ENCODE data around the gene PAK2.
"Not testable (repeated sequence)": the region's sequence is repeated elsewhere in the genome, so short reads cannot be mapped to it uniquely, and the experiment has no call there.

Gene PAK2

GRCh38 chr3:196707566-196707965 lies 32.1 kb upstream of the PAK2 start:
- Histone ChIP-seq H3K9ac (ENCODE audit: low read depth, low read length) (no peak overlapping the region), H3K27me3 (ENCODE audit: control insufficient read depth, insufficient read depth, low read length) (no peaks in the 10 kb centered on the region), H3K4me2 (ENCODE audit: low read length) (no peak overlapping the region), H3K36me3 (ENCODE audit: insufficient read depth, low read length) (no peaks in the 10 kb centered on the region), H3K4me3 (ENCODE audit: low read length) (no peak overlapping the region), H3K4me1 (ENCODE audit: control insufficient read depth, insufficient read depth, low read length) (peaks cover 6% of the 10 kb centered on the region), H3K9me3 (replicated peaks; ENCODE audit: low read length) (no peaks in the 10 kb centered on the region)

- no peak overlapping the region for H3K4me2 ChIP-seq (ENCODE audit: low read length)
- H3K9ac ChIP-seq (ENCODE audit: low read depth, low read length), result no peak overlapping the region
- H3K9me3 ChIP-seq (replicated peaks; ENCODE audit: low read length), result no peaks in the 10 kb centered on the region
- no peak overlapping the region for H3K4me3 ChIP-seq (ENCODE audit: low read length)
- H3K4me1 ChIP-seq (ENCODE audit: control insufficient read depth, insufficient read depth, low read length), result peaks cover 12% of the 10 kb centered on the region
- no peaks in the 10 kb centered on the region for H3K27me3 ChIP-seq (ENCODE audit: control insufficient read depth, insufficient read depth, low read length)
- no peaks in the 10 kb centered on the region for H3K36me3 ChIP-seq (ENCODE audit: insufficient read depth, low read length)
These were observed 31.2 kb upstream of the PAK2 start for GRCh38 chr3:196708467-196708866.

GRCh38 chr3:196711838-196712513 lies 27.7 kb upstream of the PAK2 start, which contains the start of the genes CEP19 and PIGX:
TSS of gene CEP19 (minus strand) at chr3:196712250. CDS start at chr3:196708657, 3,593 bp downstream.
TSS of gene PIGX (plus strand) at chr3:196712377.
- Histone ChIP-seq H3K36me3 (ENCODE audit: insufficient read depth, low read length) (no peaks in the 10 kb centered on the region), H3K4me3 (ENCODE audit: low read length) (peak within 1 kb of the TSS; percentile 100), H3K9me3 (replicated peaks; ENCODE audit: low read length) (no peaks in the 10 kb centered on the region), H3K9ac (ENCODE audit: low read depth, low read length) (peak within 1 kb of the TSS; percentile 93), H3K4me1 (ENCODE audit: control insufficient read depth, insufficient read depth, low read length) (peaks cover 12% of the 10 kb centered on the region), H3K27me3 (ENCODE audit: control insufficient read depth, insufficient read depth, low read length) (no peaks in the 10 kb centered on the region), H3K4me2 (ENCODE audit: low read length) (peak within 1 kb of the TSS; percentile 100)

DNA sequence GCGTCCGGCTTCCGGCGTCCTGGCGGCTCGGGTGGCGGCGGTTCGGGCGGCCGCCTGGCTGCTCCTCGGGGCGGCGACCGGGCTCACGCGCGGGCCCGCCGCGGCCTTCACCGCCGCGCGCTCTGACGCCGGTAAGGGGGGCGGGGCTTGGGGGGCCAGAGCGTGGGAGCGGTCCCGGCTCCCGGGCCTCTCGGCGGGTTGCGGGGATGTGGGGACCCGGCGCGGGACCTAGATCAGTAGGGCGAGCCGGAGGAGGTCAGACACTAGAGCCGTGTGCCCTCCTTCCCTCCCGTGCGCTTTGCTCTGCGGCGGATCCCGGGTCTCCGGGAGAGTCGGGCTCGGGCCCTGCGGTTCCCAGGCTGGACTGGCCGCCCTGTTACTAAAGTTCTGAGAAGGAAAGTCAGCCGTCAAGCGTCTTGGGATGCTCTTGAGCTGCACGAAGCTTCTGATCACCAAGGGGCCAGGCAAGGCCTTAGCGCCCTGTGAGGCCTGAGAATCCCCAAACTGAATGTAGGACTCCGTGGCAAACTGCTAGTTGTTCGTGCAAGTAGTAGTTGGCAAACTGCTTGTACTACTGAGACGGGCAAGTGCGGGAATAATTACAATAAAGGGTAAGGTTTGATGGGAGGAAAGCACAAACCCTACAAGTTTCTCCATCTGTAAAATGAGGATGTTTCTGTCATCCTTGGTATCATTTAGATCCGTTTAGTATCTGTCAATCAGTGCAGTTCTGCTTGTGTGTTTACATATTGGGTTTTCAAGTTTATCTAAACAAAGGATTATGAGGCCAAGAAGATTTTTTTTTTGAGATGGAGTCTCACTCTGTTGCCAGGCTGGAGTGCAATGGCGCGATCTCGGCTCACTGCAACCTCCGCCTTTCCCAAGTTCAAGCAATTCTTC lies 26.9 kb upstream of the PAK2 start:
- Histone ChIP-seq H3K4me3 (ENCODE audit: low read length) (peak overlapping the region; percentile 100), H3K4me2 (ENCODE audit: low read length) (peak overlapping the region; percentile 100), H3K9me3 (replicated peaks; ENCODE audit: low read length) (no peaks in the 10 kb centered on the region), H3K27me3 (ENCODE audit: control insufficient read depth, insufficient read depth, low read length) (no peaks in the 10 kb centered on the region), H3K4me1 (ENCODE audit: control insufficient read depth, insufficient read depth, low read length) (peaks cover 12% of the 10 kb centered on the region), H3K9ac (ENCODE audit: low read depth, low read length) (peak overlapping the region; percentile 93), H3K36me3 (ENCODE audit: insufficient read depth, low read length) (no peaks in the 10 kb centered on the region)

GRCh38 chr3:196717162-196717561 lies 22.5 kb upstream of the PAK2 start:
- H3K9ac ChIP-seq (ENCODE audit: low read depth, low read length); H3K4me3 ChIP-seq (ENCODE audit: low read length); H3K36me3 ChIP-seq (ENCODE audit: insufficient read depth, low read length); H3K27me3 ChIP-seq (ENCODE audit: control insufficient read depth, insufficient read depth, low read length); H3K4me2 ChIP-seq (ENCODE audit: low read length); H3K9me3 ChIP-seq (replicated peaks; ENCODE audit: low read length); H3K4me1 ChIP-seq (ENCODE audit: control insufficient read depth, insufficient read depth, low read length): not testable (repeated sequence)

DNA sequence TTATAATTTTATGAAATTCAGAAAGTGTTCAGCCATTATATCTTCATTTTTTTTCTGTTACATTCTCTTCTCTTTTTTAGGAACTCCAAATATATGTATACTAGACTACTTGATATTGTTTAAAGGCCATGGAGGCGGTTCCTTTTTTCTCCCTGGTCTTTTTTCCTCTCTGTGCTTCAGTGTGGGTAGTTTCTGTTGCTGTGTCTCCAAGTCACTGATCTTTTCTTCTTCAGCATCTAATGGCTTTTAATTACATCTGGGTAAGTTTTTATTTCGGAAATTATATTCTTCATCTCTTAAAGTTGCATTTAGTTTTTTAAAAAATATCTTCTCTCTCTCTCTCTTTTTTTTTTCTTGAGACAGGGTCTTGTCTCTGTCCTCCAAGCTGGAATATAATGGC lies 18.6 kb upstream of the PAK2 start:
- H3K4me2 ChIP-seq (ENCODE audit: low read length), result no peak overlapping the region
- H3K9ac ChIP-seq (ENCODE audit: low read depth, low read length), result no peak overlapping the region
- no peak overlapping the region for H3K4me3 ChIP-seq (ENCODE audit: low read length)
- H3K4me1 ChIP-seq (ENCODE audit: control insufficient read depth, insufficient read depth, low read length), result no peaks in the 10 kb centered on the region
- H3K27me3 ChIP-seq (ENCODE audit: control insufficient read depth, insufficient read depth, low read length), result no peaks in the 10 kb centered on the region
- peaks cover 7% of the 10 kb centered on the region for H3K36me3 ChIP-seq (ENCODE audit: insufficient read depth, low read length)
- H3K9me3 ChIP-seq (replicated peaks; ENCODE audit: low read length), result no peaks in the 10 kb centered on the region

DNA sequence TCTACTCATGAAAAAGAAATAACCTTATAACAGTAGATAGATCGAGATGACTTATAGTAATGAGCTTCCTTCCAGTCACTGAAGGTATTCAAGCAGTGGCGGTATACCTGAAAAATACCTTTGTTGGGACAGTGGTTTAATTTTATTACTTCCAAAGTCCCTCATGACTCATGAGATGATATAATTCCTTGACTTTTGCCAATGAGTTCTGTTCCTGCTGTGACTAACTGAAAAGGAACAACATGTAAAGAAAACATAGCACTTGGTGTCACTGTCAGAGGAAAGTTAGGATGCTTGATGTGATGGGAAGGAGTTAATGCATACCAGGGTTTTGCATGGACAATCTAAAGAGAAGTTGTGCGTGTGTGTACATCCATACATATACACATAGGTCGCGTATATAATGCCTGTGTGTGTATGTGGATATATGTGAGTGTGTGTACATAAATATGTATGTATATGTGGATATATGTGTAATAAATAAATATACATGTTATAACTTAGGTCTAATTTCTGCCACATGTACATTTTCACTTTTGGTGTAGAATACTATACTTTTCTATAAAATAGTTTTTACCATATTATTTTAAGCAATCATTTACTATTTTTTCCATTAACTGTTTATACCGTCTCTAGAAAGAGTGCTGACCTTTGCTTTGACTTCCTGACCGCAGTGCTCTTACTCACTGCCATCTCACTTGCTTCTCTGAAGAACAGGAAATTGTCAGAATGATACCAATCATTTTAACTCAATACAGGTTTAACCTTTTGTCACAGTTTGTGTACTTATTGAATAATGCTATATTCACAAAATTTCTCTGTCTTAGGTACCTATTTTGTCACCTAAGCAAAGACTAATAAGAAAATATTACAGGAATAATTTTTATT lies 12.6 kb upstream of the PAK2 start:
- Histone ChIP-seq H3K27me3 (ENCODE audit: control insufficient read depth, insufficient read depth, low read length) (no peaks in the 10 kb centered on the region), H3K36me3 (ENCODE audit: insufficient read depth, low read length) (no peaks in the 10 kb centered on the region), H3K4me2 (ENCODE audit: low read length) (peak overlapping the region; percentile 55), H3K9ac (ENCODE audit: low read depth, low read length) (no peak overlapping the region), H3K4me3 (ENCODE audit: low read length) (no peak overlapping the region), H3K4me1 (ENCODE audit: control insufficient read depth, insufficient read depth, low read length) (peaks cover 22% of the 10 kb centered on the region), H3K9me3 (replicated peaks; ENCODE audit: low read length) (no peaks in the 10 kb centered on the region)

GRCh38 chr3:196735751-196736150 lies 3.9 kb upstream of the PAK2 start:
- Histone ChIP-seq H3K4me1 (ENCODE audit: control insufficient read depth, insufficient read depth, low read length) (peaks cover 5% of the 10 kb centered on the region), H3K9ac (ENCODE audit: low read depth, low read length) (no peak overlapping the region), H3K27me3 (ENCODE audit: control insufficient read depth, insufficient read depth, low read length) (no peaks in the 10 kb centered on the region), H3K9me3 (replicated peaks; ENCODE audit: low read length) (no peaks in the 10 kb centered on the region), H3K36me3 (ENCODE audit: insufficient read depth, low read length) (no peaks in the 10 kb centered on the region), H3K4me2 (ENCODE audit: low read length) (no peak overlapping the region), H3K4me3 (ENCODE audit: low read length) (no peak overlapping the region)

- Histone ChIP-seq H3K9me3 (replicated peaks; ENCODE audit: low read length) (no peaks in the 10 kb centered on the region), H3K9ac (ENCODE audit: low read depth, low read length) (no peak overlapping the region), H3K27me3 (ENCODE audit: control insufficient read depth, insufficient read depth, low read length) (no peaks in the 10 kb centered on the region), H3K4me3 (ENCODE audit: low read length) (no peak overlapping the region), H3K4me1 (ENCODE audit: control insufficient read depth, insufficient read depth, low read length) (peaks cover 11% of the 10 kb centered on the region), H3K36me3 (ENCODE audit: insufficient read depth, low read length) (no peaks in the 10 kb centered on the region), H3K4me2 (ENCODE audit: low read length) (no peak overlapping the region)
These were observed 2.8 kb upstream of the PAK2 start for GRCh38 chr3:196736670-196737374.

GRCh38 chr3:196737655-196738054 lies 2.0 kb upstream of the PAK2 start:
- no peaks in the 10 kb centered on the region for H3K27me3 ChIP-seq (ENCODE audit: control insufficient read depth, insufficient read depth, low read length)

More at GRCh38 chr3:196737655-196738054, 2.0 kb upstream of the PAK2 start:
- Histone ChIP-seq H3K4me3 (ENCODE audit: low read length) (no peak overlapping the region), H3K9ac (ENCODE audit: low read depth, low read length) (no peak overlapping the region), H3K4me1 (ENCODE audit: control insufficient read depth, insufficient read depth, low read length) (peaks cover 15% of the 10 kb centered on the region), H3K36me3 (ENCODE audit: insufficient read depth, low read length) (no peaks in the 10 kb centered on the region), H3K4me2 (ENCODE audit: low read length) (no peak overlapping the region), H3K9me3 (replicated peaks; ENCODE audit: low read length) (no peaks in the 10 kb centered on the region)

Measured in skeletal muscle satellite cell (primary cell).